8988T (cell line): ENCODE results near the gene URAD.

Source experiments
- DNase-seq: peaks from one replicate; pipeline ENCODE4 v3.0.0; 2011

The URAD gene

DNA sequence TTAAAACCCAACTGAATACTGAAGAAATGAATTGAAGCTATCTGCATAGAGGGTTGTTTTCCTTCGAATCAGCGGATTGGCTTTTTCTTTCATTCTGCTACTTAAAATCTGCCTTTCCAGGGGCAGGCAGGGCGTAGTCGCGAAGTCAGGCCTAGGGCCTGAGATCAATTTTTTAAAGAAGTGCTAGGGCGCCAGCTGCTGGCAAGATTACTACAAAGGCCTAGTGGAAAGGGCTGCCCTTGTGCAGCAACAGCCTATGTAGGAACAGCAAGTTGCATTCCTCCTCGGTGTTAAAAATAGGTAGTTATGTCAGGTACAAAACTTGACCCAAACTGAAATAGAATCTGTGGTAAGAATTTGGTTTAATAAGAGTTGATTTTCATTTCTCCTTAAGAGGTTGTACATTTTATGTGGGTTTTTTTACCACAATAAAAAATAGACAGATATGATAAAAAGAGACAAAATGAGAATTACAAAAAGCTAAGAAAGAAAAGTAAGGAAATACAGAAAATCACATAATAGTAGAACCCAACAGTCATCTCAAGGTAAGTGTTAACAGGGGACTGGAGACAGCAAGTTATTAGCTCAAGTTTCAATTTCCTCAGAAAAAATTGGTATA is 9.5 kb upstream of the URAD start:
- DNase-seq: no peak

DNA sequence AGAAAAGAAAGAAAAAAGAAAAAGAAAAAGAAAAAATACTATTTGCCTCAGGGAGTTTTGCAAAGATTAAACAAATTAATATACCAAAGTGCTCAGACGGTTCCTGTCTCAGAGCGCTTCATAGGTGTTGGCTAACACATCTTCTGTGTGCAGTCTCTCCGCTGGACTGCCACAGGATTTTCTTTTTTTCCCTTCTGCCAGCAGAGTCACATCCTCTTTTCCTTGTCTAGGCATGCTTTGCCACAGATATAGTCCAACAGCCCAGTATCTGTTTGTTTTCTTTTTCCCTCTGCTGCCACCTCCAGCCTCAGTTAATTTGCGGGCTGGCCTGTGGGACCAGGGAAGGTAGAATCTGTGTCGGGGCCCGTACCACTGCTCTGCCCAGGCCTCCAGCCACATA is 3.4 kb upstream of the URAD start:
- no peak for DNase-seq

DNA sequence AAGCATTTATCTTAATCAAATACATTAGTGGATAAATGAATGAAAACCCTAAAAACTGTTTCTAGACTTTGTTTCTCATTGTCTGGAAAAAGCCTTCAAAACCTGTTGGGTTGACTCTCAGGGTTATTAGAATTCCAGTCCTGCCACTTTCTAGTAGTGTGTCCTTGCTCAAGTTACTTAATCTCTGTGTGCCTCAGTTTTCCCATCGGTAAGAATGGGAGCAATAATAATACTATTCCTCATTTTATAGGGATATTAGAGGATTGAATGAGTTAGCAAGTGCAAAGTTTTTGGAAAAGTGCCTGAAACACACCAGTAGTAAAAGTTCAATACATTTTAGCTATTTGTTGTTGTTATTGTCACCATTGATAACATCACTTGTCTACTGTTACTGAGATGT is 2.9 kb downstream of the URAD start:
- no peak for DNase-seq

DNA sequence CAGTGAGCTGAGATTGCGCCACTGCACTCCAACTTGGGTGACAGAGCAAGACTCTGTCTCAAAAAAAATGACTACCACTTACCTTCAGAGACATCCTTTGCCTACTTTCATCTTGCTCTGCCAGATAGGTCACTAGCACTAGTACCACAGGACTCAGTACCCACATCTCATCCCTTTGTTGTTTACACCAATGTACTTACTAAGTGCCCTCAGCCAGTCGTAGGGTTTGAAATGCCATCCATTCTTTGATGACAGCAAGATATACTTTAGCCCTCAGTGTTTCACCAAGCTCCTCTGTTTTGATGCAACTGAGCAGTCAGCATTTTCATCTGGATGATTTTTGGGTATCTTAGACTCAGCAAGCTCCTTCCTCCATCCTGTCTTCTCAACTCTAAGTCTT is 6.1 kb downstream of the URAD start:
- no peak for DNase-seq

DNA sequence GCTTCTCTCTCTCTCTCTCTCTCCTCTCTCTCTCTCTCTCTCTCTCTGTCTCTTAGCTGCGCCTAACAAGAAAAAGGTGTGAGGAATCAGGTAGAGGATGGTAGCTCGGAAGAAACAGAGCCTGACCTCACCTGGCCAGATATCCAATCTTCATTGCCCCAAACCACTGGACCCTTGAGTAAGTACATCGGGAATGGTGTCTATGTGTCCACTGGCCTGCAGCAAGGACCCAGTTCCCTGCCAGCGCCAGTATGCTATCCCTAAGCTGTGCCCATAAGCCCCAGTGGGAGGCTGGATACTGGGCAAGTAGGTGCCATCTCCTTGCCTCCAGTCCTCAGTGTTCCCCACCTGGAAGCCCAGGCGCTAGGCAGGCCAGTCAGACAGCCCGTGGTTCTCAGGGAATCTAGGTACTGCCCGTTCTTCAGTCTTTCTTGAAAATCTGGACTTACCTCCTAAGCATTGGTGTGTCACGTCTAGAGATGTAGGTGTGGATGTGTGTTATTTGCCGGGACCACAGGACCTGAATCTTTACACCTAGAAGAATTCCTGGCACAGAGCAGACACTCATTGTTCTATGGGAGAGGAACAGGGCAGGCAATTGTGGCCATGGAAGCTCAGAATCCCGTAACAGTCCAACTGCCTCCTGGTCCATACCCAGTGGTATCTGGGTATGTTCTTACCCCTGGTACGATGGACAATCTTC is 7.3 kb downstream of the URAD start:
- no peak for DNase-seq

DNA sequence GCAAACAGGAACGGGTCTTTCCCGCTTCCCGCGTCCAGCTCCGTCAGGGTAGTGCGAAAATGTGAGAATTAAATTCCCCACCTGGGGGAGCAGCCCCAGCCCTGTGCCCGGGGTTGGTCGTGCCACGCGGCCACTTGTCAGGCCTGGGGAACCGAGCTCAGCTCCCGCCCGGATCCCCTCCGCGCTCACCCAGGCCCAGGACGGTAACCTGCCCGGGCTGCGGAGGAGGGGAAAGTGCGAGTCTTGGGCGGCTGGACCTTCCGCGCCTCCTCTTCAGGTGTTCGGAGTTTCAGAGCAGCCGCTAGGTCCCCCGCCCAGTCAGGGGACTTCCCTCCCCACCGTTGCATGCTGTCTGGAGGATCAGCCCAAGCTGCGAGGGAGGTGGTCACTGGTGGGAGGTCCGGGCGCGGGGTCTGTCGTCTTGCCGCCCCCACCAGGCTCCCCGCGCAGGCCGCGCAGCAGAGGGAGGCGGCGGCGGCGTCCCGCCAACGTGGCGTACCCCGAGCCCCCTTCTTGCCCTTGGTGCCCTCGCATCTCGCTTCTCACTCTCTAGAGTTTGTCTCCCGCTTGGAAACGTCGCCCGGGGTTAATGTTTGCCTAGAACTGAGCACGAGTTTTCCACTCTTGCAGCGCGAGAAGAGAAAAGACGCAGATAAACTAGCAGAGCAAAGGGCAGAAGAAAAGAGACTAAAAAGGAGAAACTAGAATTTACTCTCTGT is 8.1 kb downstream of the URAD start:
- DNase-seq: no peak

DNA sequence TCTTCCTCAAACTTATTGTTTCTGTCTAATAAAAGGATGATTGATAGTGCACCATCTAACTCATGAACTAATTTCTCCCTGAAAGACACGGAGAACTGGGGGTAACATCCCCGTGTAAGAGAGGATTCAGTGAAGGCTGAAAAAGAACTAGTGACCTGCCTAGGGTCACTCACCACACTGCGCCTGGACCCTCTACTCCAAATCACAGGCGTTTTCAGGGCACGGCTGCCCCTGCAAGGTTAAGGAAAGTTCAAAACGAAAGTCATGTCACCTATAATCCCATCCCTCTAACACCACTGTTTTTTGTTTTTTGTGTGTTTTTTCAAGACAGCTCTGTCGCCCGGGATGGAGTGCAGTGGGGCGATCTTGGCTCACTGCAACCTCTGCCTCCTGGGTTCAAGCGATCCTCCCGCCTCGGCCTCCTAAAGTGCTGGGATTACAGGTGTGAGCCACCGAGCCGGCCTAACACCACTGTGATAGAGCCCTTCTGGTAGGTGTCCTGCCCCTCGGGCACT is 8.7 kb downstream of the URAD start:
- no peak for DNase-seq

DNA sequence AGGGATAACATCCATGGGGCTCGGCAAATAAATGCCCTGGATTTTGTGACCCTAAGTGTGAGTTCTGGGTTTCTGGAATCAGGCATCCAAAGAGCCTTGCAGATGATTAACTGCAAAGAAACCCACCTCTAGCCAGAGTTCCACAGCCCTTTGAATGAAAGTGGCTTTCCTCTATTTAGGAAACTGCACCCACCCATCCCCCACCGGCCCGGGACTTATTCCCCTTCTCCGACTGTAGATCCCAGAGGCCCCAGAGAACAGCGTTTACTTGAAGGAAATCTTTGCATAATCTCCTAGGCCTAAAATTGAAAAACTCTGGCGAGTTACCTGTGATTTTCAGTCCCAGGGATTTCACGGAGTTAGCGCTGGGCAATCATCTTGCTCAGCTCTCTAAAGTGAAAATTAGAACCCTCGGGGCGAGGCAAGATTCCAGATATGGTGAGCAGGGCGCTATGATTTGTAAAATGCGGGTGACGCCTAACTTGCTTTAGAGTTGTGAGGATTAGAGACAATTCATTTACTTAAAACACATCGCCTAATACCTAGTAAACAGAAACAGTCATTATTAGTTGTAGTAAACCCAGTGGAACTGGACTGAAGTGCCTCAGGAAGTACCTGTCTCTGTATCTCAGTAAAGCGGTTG is 9.4 kb downstream of the URAD start:
- DNase-seq: no peak

DNA sequence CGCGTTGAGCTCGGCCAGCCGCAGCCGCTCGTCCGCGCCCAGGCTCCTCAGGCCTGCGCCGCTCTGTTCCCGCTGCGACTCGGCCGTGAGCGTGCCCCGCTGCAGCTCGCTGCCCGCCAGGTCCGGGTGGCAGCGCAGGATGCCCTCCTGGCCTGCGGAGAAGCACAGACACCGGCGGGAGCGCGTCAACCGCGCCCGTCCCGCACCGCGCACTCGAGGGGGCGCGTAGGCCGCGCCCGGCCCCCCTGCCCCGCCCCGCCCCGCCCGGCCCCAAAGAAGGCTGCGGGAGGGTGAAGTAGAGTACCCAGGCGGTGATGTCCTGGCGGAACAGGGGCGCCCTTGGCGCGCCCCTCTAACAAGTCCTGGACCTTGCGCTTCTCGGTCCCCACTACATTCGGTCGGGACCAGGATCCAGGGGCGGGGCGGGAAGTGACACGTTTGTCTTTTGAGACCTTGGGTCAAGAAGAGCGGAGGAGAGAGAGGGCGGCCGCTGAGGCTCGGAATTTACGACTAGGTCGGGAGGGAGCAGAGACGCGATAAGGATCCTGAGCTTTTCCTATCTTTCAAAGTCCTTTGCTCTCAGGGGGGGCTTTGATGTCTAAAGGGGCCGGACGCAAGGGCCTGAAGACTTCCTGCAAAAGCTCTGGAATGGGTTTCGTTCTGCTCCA is 10.1 kb downstream of the URAD start:
- no peak for DNase-seq

DNA sequence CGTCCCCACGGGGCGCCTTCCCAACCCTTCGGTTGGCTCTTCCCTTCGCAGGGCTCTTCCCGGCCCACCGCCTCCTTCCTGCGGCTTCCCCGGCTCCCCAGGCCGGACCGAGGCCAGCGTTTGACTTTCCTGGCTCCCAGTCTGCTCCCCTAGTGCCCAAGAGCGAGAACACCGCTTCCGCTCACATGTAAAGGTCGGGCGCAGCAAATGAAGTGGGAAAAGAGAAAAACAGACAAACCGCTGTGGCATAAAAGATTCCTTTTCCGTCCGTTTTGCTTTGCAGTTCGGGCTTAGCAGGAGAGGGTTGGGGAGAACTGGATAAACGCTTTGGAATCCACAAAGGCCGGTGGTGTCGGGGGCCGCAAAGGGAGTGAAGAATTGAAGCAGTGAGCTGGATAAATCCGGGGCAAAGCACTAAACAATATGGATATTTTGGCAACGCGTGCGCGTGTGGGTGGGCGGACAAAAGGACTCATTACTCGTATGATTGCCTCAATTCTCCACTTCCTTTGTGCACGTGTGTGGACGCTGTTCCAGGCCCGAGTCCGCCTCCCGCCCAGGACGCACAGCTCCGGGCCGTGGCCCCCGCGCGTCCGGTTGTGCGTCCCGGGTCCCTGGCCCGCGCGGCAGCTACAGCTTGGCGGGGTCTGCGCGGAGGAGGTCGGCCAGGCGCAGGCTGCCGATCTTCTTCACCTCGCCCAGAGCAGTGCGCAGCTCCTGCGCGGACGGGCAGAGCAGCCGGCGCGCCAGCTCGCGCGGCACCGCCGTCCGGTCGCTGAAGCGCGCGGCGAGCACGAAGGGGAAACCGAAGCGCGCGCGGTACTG is 10.8 kb downstream of the URAD start:
- DNase-seq: peak; percentile 28

DNA sequence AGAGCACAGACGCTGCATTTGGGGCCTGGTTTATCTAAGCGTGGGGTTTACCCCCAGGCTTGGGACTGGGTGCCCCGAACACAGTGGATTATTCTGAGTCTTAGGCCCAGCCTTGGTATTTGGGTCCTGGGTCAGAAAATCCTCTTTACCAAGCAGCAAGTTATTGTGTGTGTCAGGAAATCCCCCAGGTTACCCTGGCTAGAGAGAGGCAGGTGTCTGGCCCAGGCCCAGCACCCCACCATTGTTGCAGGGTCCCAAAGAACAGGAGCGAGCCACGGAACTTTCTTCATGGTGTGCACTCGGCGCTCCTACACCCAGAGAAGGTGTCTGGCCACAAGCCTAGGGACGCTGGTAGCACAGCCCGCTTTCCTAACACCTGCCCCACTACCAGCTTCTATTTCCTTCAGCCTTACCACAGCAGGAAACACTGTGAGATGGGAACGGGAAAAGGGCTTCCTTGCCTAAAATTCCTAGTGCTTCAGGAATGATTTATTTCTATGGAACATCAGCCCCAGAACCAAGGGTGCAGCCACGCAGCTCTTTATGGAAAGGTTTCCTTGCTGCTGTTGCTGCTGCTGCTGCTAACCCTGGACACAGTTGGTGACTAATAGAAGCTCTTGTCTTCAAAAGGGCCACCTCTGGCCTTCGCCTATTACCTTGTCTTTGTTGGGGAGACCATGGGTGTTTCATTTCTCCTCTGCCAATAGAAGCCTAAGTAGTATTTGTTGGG is 12.0 kb downstream of the URAD start:
- DNase-seq: no peak

DNA sequence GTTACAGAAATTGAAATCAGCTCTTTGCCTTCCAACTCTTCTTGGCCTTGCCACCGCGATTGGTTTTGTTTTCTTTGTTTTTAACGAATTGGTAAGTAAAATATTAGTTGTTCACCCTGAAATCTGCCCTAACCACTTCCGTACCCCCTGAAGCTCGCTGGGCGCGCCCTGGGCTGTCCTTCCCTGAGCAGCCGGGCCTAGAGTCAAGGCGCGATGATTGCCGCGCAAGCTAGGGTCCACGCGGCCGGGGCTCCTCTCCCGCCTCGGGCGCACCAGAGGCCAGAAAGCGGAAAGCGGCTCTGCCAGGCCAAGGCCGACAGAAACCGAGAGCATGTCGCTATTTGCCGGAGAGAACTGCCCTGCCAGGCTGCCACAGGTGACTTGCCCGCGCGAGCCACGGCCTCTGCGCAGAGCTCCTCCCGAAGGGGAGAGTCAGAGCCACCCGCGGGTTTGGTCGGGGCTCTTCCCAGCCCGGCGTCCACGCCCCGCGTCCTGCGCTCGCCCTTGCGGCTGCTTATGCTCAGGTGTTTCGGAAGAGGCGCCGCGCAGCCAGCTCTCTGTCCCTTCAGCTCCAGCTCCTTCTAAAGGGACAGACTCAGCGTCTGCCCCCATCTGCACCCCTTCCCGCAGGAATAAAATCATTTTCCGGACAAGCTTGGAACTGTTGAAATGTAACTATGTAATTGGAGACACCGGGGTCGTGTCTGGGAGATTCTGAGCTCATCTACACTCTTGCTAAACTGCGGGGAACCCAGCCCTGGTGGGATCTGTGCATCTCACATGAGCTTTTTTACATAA is 12.7 kb downstream of the URAD start:
- DNase-seq: no peak

DNA sequence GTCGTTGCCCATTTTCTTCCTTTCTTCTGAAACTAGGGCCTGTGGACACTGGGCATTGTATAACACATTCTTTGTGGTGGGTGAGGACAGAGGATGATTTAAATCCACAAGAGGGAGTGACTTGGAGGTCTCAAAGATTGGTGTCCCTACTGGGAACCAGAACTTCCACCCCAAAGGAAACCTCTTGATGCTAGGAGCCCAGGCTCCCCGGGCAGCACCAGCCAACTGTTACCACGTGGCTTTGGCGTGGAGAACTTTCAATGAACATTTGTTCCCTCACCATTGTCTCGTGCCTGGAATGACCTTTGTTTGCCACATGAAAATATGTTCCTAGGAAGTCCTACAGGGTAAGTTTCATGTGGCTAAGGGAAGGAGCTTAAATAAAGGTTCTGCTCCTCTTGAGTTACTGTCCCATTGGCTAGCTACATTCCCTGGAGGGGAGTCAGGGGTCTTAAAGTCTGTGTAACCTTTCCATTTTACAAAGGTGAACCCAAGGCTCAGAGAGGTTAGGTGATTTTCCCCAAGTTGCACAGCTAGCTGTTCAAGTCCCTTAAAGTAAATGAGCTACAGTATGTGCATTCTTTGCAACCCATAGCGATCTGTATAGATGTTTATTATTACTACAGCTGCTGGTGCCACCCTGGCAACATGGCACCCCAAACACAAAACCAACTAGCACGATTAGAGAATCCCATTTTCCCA is 14.4 kb downstream of the URAD start:
- no peak for DNase-seq

DNA sequence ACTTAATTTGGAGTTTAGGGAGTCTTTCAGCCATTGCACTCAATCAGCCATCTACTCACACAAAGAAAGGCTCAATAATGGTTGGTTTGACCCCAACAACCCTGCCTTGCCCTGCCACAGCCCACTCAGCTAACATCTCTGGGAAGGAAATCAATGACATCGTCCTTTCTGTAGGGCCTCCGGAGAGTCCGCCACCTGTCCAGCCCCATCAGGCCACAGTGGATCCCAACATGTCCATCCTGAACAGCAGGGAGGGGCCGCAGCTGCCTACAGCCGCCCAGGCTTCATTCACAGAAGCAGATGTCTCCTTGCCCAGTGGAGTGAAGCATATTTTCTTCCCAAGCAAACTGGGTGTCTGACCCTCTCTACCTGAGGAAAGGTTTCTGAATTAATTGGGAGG is 15.2 kb downstream of the URAD start:
- DNase-seq: no peak

DNA sequence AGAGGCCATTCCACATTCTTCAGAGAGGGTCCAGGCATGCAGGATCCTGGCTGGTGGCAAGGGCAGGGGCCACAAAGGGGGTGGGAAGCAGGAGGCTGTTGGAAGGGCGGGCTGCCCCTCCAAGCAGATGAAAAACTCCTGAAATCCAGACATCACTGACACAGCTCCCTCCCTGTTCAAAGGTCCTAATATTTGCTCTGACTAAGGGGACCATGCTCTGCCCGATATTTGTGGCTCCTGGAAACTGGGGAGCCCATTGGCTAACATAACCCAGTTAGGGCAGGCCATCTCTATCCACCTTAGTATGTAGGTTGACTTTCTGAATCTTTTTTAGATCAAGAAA is 16.0 kb downstream of the URAD start:
- no peak for DNase-seq

DNA sequence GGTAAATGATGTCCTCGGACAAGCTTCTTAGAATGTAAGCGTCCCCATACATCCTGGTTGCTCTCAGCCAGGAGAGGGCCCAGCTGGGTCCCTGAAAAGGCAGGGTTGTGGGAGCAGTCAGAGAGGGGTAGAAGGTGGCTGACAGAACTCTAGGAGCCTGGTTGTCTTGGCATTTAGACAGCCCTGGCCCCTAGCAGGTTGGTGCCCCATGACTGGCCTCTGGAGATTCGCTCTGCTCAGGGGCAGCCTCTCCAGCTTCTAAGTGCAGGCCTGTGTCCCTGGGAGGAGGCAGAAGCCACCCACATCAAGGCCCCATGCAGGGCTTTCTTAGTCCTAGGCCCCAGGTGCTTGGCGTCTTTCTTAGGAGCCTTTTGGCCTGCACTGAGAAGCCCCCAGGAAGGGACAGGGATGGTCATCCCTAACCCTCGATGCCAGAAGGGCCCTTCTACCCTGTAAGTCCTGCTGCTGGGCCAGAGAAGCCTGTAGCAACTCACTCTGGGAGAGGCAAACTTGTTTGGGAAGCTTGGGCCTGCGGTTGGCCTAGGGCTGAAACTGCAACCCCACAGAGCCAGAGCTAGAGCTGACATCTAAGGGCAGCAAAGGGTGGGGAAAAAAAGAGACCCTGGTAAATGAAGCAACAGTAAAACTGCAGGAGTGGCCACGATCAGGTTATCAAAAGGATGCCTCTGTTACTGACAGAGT is 16.6 kb downstream of the URAD start:
- DNase-seq: no peak

DNA sequence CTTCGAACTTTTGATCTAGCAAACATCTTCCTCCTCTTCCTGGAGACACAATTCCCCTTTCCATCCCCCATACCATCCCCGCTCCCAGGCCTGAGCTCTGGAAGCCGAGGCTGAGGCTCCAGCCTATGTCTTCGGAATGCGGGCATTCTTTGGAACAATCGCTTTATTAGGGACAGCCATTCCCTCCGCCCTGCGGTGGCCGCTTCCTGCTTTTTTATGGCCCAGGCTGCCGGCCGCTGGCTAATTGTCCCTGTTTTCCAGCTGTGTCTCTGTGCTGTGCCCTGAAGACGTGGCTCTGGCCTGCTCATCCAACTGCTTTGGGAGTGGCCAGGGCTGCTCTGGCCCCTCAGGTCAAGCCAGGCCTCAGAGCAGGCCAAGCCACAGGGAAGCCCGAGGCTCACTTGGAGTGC is 17.3 kb downstream of the URAD start:
- DNase-seq: no peak

DNA sequence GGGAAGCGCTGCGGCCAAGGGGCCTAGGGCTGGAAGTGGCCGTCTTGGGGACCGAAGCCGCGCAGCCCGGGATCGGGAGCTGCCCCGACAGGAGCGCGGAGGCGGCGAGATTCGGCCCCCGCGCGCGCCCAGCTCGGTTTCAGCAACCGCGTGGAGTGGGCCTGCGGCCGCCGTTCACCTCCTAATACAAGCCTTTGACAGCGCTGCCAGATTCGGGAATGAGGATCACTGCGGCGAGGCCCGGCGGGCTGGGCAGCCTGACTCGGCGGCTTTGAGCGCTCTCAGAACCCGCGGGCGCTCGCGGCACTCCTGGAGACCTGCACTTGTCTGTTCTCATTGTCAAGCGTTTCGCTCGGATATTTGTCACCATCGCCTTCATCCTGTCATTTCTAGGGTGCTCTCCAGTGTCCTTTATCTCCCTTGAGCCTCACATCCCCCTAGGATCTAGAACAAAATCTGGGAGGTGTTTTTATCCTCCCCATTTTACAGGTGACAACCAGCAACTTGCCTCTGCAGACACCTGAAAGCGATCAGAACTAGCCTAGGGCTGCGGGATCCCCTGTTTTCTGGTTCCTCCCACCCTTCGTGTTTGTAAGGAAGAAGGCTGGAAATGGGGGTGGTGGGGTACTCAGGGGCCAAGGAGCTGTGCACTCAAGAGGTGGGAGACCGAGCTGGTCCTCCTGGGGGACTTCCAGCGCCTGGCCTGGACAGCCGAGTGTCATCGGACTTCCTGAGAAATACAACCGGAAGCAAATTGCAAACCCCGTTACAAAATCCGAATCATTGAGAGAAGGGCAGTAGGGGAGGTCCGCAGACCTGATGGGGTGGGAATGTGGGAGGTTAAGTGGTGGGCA is 17.9 kb downstream of the URAD start:
- DNase-seq: no peak
